ENCODE results near the gene CACNA2D3. TPM values are rescaled to one million over a fixed set of nuclear protein-coding genes. Genes with fewer than 3 reads are reported as not detected.
A peak's percentile ranks its signal among the peaks of the same experiment; 100 is the strongest.

CACNA2D3 gene
- total RNA-seq, 1 donor from 2014 or later, result not detected

DNA sequence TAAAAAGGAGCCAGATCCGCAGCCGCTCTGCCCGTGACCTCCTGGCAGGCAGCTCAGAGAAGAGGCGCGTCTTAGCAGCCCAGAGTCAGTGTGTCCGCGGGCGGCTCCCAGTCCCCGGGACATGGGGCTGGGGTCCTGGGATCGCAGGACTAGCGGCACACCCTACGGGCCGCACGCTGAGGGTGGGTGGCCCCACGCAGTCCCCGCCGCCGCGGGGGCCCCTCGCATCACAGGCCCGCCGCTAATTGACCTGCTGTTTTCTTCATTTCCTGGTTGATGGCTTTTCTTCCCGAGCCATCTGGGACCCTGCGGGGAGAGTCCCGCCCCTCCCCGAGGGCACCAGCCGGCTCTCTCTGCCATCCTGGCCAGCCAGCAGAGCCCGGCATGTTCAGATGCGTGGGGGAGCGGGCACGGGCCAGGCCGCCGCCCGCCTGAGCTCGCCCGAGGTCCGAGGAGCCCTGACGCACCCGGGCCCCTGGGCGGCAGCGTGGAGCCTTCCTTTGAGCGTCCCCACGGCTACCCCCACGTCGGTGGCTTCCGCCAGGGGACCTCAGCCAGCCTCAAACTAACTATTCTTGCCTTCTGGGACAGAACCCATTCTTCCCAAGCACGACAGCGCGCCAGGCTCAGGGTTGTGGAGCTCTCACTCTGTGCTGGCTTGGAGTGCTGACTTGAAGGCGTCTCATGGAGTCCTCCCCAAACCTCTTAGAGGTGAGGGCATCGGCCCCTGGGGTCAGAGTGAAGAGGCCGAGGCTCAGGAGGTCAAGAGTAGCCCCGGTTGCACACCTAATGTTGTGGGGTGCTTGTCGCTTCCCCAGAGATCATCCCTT lies 34.6 kb upstream of the CACNA2D3 start:
- Mint-ChIP-seq H3K27me3 (ENCODE audit: insufficient read depth, low read depth) (peaks cover 12% of the 10 kb centered on the region), H3K27ac (no peak overlapping the region), H3K9me3 (no peaks in the 10 kb centered on the region), H3K36me3 (no peaks in the 10 kb centered on the region), H3K4me3 (peak overlapping the region; percentile 72), H3K4me1 (peaks cover 5% of the 10 kb centered on the region)
- peaks cover 2% of the 10 kb centered on the region for H3K4me1 ChIP-seq
- no peaks in the 10 kb centered on the region for H3K79me2 ChIP-seq (ENCODE audit: low read depth)
- H3K27me3 ChIP-seq, result peaks cover 44% of the 10 kb centered on the region
- H3K9ac ChIP-seq, result no peak overlapping the region
- DNase-seq (ENCODE audit: low spot score), result peak; percentile 27
- H3K27ac ChIP-seq, result no peak overlapping the region
- peak overlapping the region; percentile 21 for H2AFZ ChIP-seq (replicated peaks)
- no peaks in the 10 kb centered on the region for H3K9me3 ChIP-seq (ENCODE audit: low read depth)
- TF ChIP-seq, protein P1, sequence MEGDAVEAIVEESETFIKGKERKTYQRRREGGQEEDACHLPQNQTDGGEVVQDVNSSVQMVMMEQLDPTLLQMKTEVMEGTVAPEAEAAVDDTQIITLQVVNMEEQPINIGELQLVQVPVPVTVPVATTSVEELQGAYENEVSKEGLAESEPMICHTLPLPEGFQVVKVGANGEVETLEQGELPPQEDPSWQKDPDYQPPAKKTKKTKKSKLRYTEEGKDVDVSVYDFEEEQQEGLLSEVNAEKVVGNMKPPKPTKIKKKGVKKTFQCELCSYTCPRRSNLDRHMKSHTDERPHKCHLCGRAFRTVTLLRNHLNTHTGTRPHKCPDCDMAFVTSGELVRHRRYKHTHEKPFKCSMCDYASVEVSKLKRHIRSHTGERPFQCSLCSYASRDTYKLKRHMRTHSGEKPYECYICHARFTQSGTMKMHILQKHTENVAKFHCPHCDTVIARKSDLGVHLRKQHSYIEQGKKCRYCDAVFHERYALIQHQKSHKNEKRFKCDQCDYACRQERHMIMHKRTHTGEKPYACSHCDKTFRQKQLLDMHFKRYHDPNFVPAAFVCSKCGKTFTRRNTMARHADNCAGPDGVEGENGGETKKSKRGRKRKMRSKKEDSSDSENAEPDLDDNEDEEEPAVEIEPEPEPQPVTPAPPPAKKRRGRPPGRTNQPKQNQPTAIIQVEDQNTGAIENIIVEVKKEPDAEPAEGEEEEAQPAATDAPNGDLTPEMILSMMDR (IDR thresholded peaks at IDR 0.05), result no peak
- peak; percentile 48 for TF ChIP-seq EZH2 (IDR thresholded peaks at IDR 0.05)
- no peaks in the 10 kb centered on the region for H4K20me1 ChIP-seq (ENCODE audit: low read depth)
- peak overlapping the region; percentile 86 for H3K4me2 ChIP-seq
- peak overlapping the region; percentile 41 for H3K4me3 ChIP-seq
- H3K36me3 ChIP-seq, result no peaks in the 10 kb centered on the region
- no peaks in the 10 kb centered on the region for H3F3A ChIP-seq (ENCODE audit: low read depth)

DNA sequence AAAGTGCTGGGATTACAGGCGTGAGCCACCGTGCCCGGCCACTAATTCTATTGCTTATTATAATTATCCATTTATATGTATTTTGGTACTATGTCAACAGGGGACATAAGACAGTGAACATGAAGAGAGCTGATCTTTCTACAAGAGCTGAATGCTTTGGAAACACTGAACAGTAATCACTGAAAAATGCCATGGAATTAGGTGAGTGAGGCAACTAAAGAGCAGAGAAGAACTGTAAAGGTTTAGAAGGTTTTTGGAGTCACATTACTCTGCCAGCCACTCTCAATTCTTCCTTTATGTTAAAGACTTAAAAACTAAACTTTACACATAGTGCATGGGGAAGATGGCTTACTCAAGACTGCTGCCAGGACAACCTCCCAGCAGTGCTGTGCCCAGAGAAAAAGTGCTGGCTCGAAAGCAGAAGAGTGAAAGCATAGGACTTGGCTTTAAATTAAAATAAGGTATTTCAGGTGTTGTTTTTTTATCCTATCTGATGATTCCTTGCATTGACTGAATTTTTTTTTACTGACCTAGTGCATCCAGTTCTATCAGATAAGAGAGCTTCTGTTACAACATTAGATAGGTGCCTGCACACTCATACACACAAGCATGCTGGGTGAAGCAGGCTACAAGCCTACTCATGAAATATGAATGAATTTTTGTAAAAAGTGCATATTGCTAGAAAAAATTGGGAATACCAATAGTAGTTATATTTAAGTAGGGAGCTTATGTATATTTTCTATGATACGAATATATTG lies 28.7 kb upstream of the CACNA2D3 start:
- peaks cover 12% of the 10 kb centered on the region for H3K27me3 ChIP-seq
- no peak overlapping the region for H3K4me3 Mint-ChIP-seq
- H2AFZ ChIP-seq (replicated peaks), result no peak overlapping the region

GRCh38 chr3:54094926-54095325 lies 27.4 kb upstream of the CACNA2D3 start:
- H3K4me1 ChIP-seq, result peaks cover 8% of the 10 kb centered on the region
- no peaks in the 10 kb centered on the region for H3K27me3 ChIP-seq
- no peak overlapping the region for H3K9ac ChIP-seq
- H3K4me2 ChIP-seq, result no peak overlapping the region
- TF ChIP-seq, protein P1 (IDR thresholded peaks at IDR 0.05), result no peak
- TF ChIP-seq EZH2phosphoT487 (IDR thresholded peaks at IDR 0.05) (no peak), EZH2 (IDR thresholded peaks at IDR 0.05) (no peak)
- Mint-ChIP-seq H3K27ac (no peak overlapping the region), H3K4me3 (no peak overlapping the region), H3K36me3 (no peaks in the 10 kb centered on the region), H3K27me3 (ENCODE audit: insufficient read depth, low read depth) (peaks cover 2% of the 10 kb centered on the region), H3K9me3 (no peaks in the 10 kb centered on the region), H3K4me1 (peaks cover 2% of the 10 kb centered on the region)
- H2AFZ ChIP-seq (replicated peaks), result no peak overlapping the region
- DNase-seq (ENCODE audit: low spot score), result no peak
- H3F3A ChIP-seq (ENCODE audit: low read depth), result peaks cover 12% of the 10 kb centered on the region
- no peaks in the 10 kb centered on the region for H4K20me1 ChIP-seq (ENCODE audit: low read depth)
- no peaks in the 10 kb centered on the region for H3K36me3 ChIP-seq
- H3K27ac ChIP-seq, result no peak overlapping the region
- no peaks in the 10 kb centered on the region for H3K79me2 ChIP-seq (ENCODE audit: low read depth)
- no peak overlapping the region for H3K4me3 ChIP-seq
- no peaks in the 10 kb centered on the region for H3K9me3 ChIP-seq (ENCODE audit: low read depth)

More for the DNA sequence above, 28.7 kb upstream of the CACNA2D3 start:
- Histone ChIP-seq H4K20me1 (ENCODE audit: low read depth) (no peaks in the 10 kb centered on the region), H3K36me3 (no peaks in the 10 kb centered on the region), H3F3A (ENCODE audit: low read depth) (peaks cover 12% of the 10 kb centered on the region), H3K4me3 (no peak overlapping the region), H3K27ac (no peak overlapping the region), H3K4me1 (peaks cover 8% of the 10 kb centered on the region), H3K9ac (no peak overlapping the region), H3K9me3 (ENCODE audit: low read depth) (no peaks in the 10 kb centered on the region), H3K4me2 (no peak overlapping the region), H3K79me2 (ENCODE audit: low read depth) (no peaks in the 10 kb centered on the region)
- H3K9me3 Mint-ChIP-seq, result no peaks in the 10 kb centered on the region
- H3K27me3 Mint-ChIP-seq (ENCODE audit: insufficient read depth, low read depth), result peaks cover 3% of the 10 kb centered on the region
- no peaks in the 10 kb centered on the region for H3K36me3 Mint-ChIP-seq
- no peak for DNase-seq (ENCODE audit: low spot score)
- TF ChIP-seq EZH2 (IDR thresholded peaks at IDR 0.05) (no peak), EZH2phosphoT487 (IDR thresholded peaks at IDR 0.05) (no peak)
- TF ChIP-seq, protein P1 (IDR thresholded peaks at IDR 0.05), result no peak
- H3K4me1 Mint-ChIP-seq, result peaks cover 2% of the 10 kb centered on the region
- no peak overlapping the region for H3K27ac Mint-ChIP-seq
